B cell (primary cell): ENCODE data around the gene MAP3K9. TPM values are rescaled to one million over a fixed set of nuclear protein-coding genes. Genes with fewer than 3 reads are reported as not detected.
A peak's percentile ranks its signal among the peaks of the same experiment; 100 is the strongest.

Experiments used
- ATAC-seq: fragments of 200-7000 bp; cut with Tn5 transposase; one replicate; pipeline ENCODE4 v1.10.0; 2021; ENCODE audit warnings: low read depth, mild to moderate bottlenecking, moderate number of reproducible peaks, moderate library complexity
- CTCF ChIA-PET: fragments of 350-600 bp; sonication (Branson Sonifier 250); formaldehyde crosslinking; loops from one replicate; lab custom pipeline; 2021; ENCODE audit warnings: antibody characterized with exemption, inconsistent platforms; lab: Charles Lee
- POLR2A ChIA-PET: fragments of 350-600 bp; sonication (Branson Sonifier 250); formaldehyde crosslinking; loops from one replicate; lab custom pipeline; 2021; ENCODE audit warnings: antibody characterized with exemption; lab: Charles Lee
- DNase-seq: peaks from one replicate; pipeline ENCODE4 v3.0.0; 2013
- H2AFZ ChIP-seq: 2 replicates; pipeline ENCODE4 v1.6.1; 2012; ENCODE audit warnings: mild to moderate bottlenecking, low read depth, low read length; ENCODE audit not compliant: insufficient read depth, poor library complexity, severe bottlenecking
- H3K27ac ChIP-seq, 2 donors: 1 replicate in 1 of 2; 2 replicates in 1 of 2; pipeline ENCODE4 v1.5.1; 2012 to 2013; ENCODE audit warnings: low read length in 2 of 2, mild to moderate bottlenecking in 2 of 2, moderate library complexity in 1 of 2
- H3K27me3 ChIP-seq, 4 experiments: fragments of 200-600 bp in 1 of 4; sonication (generic) in 1 of 4; replicated peaks in 1 of 4; 1 replicate in 2 of 4; 2 replicates in 2 of 4; pipeline versions ENCODE4 v1.6.1 to v1.7.0; 2013 to 2016; ENCODE audit warnings: low read length in 3 of 4, mild to moderate bottlenecking in 2 of 4, mixed read lengths in 1 of 4, moderate library complexity in 1 of 4; ENCODE audit not compliant: insufficient read depth in 4 of 4, control insufficient read depth in 3 of 4; ENCODE audit errors: control extremely low read depth in 1 of 4
- H3K36me3 ChIP-seq, 2 experiments: replicated peaks in 1 of 2; 1 replicate in 1 of 2; 2 replicates in 1 of 2; pipeline versions ENCODE4 v1.6.1 to v1.7.1; 2013; ENCODE audit warnings: low read length in 1 of 2; ENCODE audit not compliant: insufficient read depth in 2 of 2, control insufficient read depth in 1 of 2; ENCODE audit errors: control extremely low read depth in 1 of 2, extremely low read depth in 1 of 2
- H3K4me1 ChIP-seq, 2 donors: fragments of 200-600 bp in 1 of 2; sonication (generic) in 1 of 2; 1 replicate in 1 of 2; 2 replicates in 1 of 2; pipeline versions ENCODE4 v1.5.1 to v1.6.1; 2013 to 2017; ENCODE audit warnings: low read length in 2 of 2; ENCODE audit not compliant: control insufficient read depth in 2 of 2, insufficient read depth in 2 of 2
- H3K4me2 ChIP-seq: replicated peaks from 2 replicates; pipeline ENCODE3; 2012; ENCODE audit warnings: mild to moderate bottlenecking, low read depth, low read length; ENCODE audit not compliant: poor library complexity, severe bottlenecking
- H3K4me3 ChIP-seq, 5 experiments: fragments of 200-600 bp in 1 of 5; sonication (generic) in 1 of 5; 1 replicate in 3 of 5; 2 replicates in 2 of 5; pipeline versions ENCODE4 v1.5.1 to v1.7.0; 2011 to 2016; ENCODE audit warnings: low read length in 4 of 5, mild to moderate bottlenecking in 4 of 5, low read depth in 2 of 5, control low read depth in 1 of 5, moderate library complexity in 1 of 5; ENCODE audit not compliant: insufficient read depth in 1 of 5; ENCODE audit errors: control extremely low read depth in 1 of 5, extremely low read depth in 1 of 5
- H3K79me2 ChIP-seq: fragments of 200-600 bp; sonication (generic); one replicate; pipeline ENCODE4 v1.6.0; 2016; ENCODE audit warnings: low read length; ENCODE audit not compliant: control insufficient read depth, insufficient read depth
- H3K9ac ChIP-seq: fragments of 200-600 bp; sonication (generic); 2 replicates; pipeline ENCODE4 v1.6.1; 2017; ENCODE audit warnings: mild to moderate bottlenecking, low read length, moderate library complexity
- H3K9me3 ChIP-seq, 3 donors: one replicate each; pipeline versions ENCODE4 v1.6.1 to v1.7.1; 2013; ENCODE audit warnings: low read length in 2 of 3; ENCODE audit not compliant: control insufficient read depth in 2 of 3, insufficient read depth in 1 of 3; ENCODE audit errors: control extremely low read depth in 1 of 3
- H4K20me1 ChIP-seq: 2 replicates; pipeline ENCODE4 v1.6.0; 2012; ENCODE audit warnings: mild to moderate bottlenecking, low read length; ENCODE audit not compliant: insufficient read depth, control insufficient read depth, poor library complexity, severe bottlenecking
- H3K27ac Mint-ChIP-seq: one replicate; pipeline ENCODE4 v1.8.0; 2021; ENCODE audit warnings: mixed read lengths
- H3K27me3 Mint-ChIP-seq: one replicate; pipeline ENCODE4 v1.8.0; 2021; ENCODE audit warnings: mixed read lengths
- H3K4me1 Mint-ChIP-seq: one replicate; pipeline ENCODE4 v1.8.0; 2021; ENCODE audit warnings: mixed read lengths
- H3K4me3 Mint-ChIP-seq: one replicate; pipeline ENCODE4 v1.8.0; 2021; ENCODE audit warnings: mixed read lengths
- H3K9me3 Mint-ChIP-seq: one replicate; pipeline ENCODE4 v1.8.0; 2022; ENCODE audit warnings: mixed read lengths; ENCODE audit not compliant: insufficient read depth
- EZH2 ChIP-seq: IDR thresholded peaks from 2 replicates; pipeline ENCODE4 v1.6.1; 2012; ENCODE audit warnings: borderline replicate concordance, low read depth, mild to moderate bottlenecking, moderate library complexity, low read length; ENCODE audit not compliant: insufficient read depth, poor library complexity, severe bottlenecking
- WGBS: methylation state at CpG from one replicate; pipeline ENCODE4 v1.1.5; 2013; ENCODE audit warnings: missing lambda C conversion rate; ENCODE audit not compliant: insufficient coverage; 5-methylcytosine and 5-hydroxymethylcytosine counted together
- intact Hi-C: fragments of 100-400 bp; cut with micrococcal nuclease; formaldehyde crosslinking; loops from one replicate; pipeline ENCODE4 v1.10.0; 2022
- polyA minus RNA-seq: library from RNA; depleted of rRNA, polyadenylated mRNA; stranded (reverse); fragments of >200 nt; gene quantifications from 2 replicates; pipeline ENCODE4 v1.2.3, GENCODE V29; 2012
- polyA plus RNA-seq: library from polyadenylated mRNA; depleted of rRNA; stranded (reverse); fragments of >200 nt; gene quantifications from 2 replicates; pipeline ENCODE4 v1.2.3, GENCODE V29; 2012
- total RNA-seq, 2 donors: library from RNA; stranded (reverse); fragments of 120-200 nt in 1 of 2; gene quantifications; 1 replicate in 1 of 2; 2 replicates in 1 of 2; pipeline versions ENCODE4 v1.2.3 to v1.2.4, GENCODE V29; 2013 to 2022
- TF ChIP-seq, protein P1 (sequence below): fragments of 200-600 bp; IDR thresholded peaks from one replicate; pipeline ENCODE4 v1.8.0; 2022; ENCODE audit warnings: antibody characterized with exemption, mild to moderate bottlenecking

The MAP3K9 gene
- total RNA-seq, result 20.2 and 23.5 TPM in 2 replicates
- total RNA-seq (2013), result 7.5 TPM
- 4.7 and 5.1 TPM in 2 replicates for polyA plus RNA-seq
- 14.1 and 21.6 TPM in 2 replicates for polyA minus RNA-seq

DNA sequence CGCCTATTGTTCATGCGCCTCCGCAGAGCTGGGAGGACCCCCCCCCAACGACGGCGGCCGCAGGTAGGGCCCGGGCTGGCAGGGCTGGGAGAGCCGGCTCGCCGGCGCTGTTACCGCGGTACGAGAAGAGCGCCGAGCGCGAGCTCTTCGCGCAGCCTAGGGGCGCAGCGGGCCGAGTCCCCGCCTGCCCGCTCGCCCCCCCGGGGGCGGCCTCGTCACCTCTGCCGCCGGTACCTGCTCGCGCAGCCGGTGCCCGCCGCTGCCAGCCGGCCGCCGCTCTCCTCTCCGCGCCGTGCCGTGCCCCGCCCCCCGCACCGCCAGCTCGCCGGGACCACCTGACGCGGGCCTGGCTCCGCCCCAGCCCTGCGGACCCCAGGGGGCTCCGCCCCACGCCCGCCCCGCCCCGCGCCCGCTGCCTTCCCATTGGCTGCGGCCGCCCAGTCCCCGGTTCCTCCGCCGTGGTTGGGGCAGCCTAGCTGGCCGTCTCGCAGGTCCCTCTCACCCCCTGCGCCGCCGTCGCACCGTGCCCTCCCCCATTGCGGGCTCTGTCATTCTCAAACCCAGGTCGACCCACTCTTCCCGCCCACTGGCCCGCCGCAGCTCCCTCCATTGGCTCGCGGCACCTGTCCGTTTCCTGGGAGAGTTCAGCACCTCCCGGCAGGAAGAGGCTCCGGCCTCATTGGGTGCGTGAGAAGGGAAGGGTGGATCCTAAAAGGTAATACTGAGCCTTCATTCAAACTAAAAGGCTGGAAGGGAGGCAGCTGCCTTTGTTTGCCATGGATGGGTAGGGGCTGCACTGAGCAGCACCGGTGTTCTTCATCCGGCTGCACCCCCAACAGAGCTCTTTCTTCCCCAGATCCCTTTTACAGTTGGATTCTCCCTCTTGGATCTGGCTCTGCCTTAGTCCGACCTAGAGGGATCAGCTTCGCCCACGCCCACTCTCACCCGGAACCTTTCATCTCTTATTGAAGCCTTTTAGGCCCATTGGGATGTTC, at the start of gene MAP3K9:
MAP3K9 (minus strand) TSS at position 289 of the 995 bp plus-strand sequence. CDS start 342 bp downstream, outside the sequence.
- Histone ChIP-seq H3K9me3 (no peaks in the 10 kb centered on the region), H3K79me2 (peaks cover 33% of the 10 kb centered on the region), H3K9ac (peak within 1 kb of the TSS; percentile 80), H2AFZ (peak within 1 kb of the TSS; percentile 95), H3K4me3 (peak within 1 kb of the TSS; percentile 51 to 85 (median 74)), H4K20me1 (no peaks in the 10 kb centered on the region), H3K27me3 (no peaks in the 10 kb centered on the region), H3K4me1 (peaks cover 15 to 23% of the 10 kb centered on the region in 2 donors), H3K36me3 (no peaks in the 10 kb centered on the region), H3K4me2 (peak within 1 kb of the TSS; percentile 94), H3K27ac (peak within 1 kb of the TSS; percentile 67 to 70)
- intact Hi-C loops, result loop anchor here (1.0 to 10.0 kb wide), 5 partner anchors 8 to 1045 kb away; partner anchors contain the start of genes MED6, PCNX1 and SRSF5
- peak; percentile 86 for ATAC-seq
- CTCF ChIA-PET, result interaction anchor here (0.7 to 4.3 kb wide), 12 partner anchors 10 to 208 kb away, joined by 3 to 42 read pairs (median 6); partner anchors contain the start of genes MED6 and PCNX1
- POLR2A ChIA-PET, result interaction anchor here (0.8 to 2.1 kb wide), 6 partner anchors 8 to 173 kb away, joined by 3 to 17 read pairs (median 4); partner anchors contain the start of genes PCNX1 and TTC9
- peak within 1 kb of the TSS; percentile 90 for H3K27ac Mint-ChIP-seq
- TF ChIP-seq, protein P1, sequence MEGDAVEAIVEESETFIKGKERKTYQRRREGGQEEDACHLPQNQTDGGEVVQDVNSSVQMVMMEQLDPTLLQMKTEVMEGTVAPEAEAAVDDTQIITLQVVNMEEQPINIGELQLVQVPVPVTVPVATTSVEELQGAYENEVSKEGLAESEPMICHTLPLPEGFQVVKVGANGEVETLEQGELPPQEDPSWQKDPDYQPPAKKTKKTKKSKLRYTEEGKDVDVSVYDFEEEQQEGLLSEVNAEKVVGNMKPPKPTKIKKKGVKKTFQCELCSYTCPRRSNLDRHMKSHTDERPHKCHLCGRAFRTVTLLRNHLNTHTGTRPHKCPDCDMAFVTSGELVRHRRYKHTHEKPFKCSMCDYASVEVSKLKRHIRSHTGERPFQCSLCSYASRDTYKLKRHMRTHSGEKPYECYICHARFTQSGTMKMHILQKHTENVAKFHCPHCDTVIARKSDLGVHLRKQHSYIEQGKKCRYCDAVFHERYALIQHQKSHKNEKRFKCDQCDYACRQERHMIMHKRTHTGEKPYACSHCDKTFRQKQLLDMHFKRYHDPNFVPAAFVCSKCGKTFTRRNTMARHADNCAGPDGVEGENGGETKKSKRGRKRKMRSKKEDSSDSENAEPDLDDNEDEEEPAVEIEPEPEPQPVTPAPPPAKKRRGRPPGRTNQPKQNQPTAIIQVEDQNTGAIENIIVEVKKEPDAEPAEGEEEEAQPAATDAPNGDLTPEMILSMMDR, result no peak
- no peak for TF ChIP-seq EZH2
- peaks cover 14% of the 10 kb centered on the region for H3K4me1 Mint-ChIP-seq
- H3K9me3 Mint-ChIP-seq, result no peaks in the 10 kb centered on the region
- DNase-seq, result peak; percentile 93
- peak within 1 kb of the TSS; percentile 86 for H3K4me3 Mint-ChIP-seq
- WGBS, result 1% methylated on average over 77 of the region's 89 CpGs
- no peaks in the 10 kb centered on the region for H3K27me3 Mint-ChIP-seq
